ENCODE results near the gene VARS1. TPM values are rescaled to one million over a fixed set of nuclear protein-coding genes. Genes with fewer than 3 reads are reported as not detected.
A peak's percentile ranks its signal among the peaks of the same experiment; 100 is the strongest.

VARS1 gene
- total and polyA plus RNA-seq, 2 experiments from 2014 or later, result 71.2 to 137 TPM

DNA sequence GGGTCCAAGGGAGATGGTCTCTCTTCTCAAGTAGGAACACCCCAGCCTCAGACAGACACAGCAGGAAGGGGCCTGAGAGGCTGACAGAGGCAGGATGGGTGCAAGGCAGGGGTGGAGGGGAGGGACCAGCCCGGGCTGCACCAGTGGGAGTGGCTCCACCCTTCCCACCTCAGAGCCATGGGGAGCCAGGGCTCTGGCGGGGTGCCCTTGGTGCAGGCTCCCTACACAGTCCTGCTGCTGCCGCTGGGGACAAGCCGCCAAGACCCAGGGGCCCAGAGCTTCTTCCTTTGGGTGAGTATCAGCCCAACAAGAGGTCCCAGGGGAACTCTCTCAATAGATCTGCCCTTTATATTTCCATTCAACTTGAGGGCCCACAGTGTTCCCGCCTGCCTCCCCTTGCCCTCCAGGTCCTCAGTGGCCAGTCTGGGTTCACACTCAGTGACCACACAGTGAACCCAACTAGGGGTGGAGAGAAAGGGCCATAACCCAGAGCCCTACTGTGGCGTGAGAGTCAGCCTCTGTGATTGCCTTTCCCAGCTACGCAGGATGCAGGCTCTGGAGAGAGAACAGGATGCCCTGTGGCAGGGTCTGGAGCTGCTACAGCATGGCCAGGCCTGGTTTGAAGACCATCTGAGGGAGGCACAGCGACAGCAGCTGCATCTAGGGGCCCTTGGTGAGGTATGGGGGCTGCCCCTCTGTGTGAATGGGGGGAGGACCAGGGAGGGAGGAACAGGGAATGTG is 32.5 kb downstream of the VARS1 start (continued):
- TF ChIP-seq, protein P1, sequence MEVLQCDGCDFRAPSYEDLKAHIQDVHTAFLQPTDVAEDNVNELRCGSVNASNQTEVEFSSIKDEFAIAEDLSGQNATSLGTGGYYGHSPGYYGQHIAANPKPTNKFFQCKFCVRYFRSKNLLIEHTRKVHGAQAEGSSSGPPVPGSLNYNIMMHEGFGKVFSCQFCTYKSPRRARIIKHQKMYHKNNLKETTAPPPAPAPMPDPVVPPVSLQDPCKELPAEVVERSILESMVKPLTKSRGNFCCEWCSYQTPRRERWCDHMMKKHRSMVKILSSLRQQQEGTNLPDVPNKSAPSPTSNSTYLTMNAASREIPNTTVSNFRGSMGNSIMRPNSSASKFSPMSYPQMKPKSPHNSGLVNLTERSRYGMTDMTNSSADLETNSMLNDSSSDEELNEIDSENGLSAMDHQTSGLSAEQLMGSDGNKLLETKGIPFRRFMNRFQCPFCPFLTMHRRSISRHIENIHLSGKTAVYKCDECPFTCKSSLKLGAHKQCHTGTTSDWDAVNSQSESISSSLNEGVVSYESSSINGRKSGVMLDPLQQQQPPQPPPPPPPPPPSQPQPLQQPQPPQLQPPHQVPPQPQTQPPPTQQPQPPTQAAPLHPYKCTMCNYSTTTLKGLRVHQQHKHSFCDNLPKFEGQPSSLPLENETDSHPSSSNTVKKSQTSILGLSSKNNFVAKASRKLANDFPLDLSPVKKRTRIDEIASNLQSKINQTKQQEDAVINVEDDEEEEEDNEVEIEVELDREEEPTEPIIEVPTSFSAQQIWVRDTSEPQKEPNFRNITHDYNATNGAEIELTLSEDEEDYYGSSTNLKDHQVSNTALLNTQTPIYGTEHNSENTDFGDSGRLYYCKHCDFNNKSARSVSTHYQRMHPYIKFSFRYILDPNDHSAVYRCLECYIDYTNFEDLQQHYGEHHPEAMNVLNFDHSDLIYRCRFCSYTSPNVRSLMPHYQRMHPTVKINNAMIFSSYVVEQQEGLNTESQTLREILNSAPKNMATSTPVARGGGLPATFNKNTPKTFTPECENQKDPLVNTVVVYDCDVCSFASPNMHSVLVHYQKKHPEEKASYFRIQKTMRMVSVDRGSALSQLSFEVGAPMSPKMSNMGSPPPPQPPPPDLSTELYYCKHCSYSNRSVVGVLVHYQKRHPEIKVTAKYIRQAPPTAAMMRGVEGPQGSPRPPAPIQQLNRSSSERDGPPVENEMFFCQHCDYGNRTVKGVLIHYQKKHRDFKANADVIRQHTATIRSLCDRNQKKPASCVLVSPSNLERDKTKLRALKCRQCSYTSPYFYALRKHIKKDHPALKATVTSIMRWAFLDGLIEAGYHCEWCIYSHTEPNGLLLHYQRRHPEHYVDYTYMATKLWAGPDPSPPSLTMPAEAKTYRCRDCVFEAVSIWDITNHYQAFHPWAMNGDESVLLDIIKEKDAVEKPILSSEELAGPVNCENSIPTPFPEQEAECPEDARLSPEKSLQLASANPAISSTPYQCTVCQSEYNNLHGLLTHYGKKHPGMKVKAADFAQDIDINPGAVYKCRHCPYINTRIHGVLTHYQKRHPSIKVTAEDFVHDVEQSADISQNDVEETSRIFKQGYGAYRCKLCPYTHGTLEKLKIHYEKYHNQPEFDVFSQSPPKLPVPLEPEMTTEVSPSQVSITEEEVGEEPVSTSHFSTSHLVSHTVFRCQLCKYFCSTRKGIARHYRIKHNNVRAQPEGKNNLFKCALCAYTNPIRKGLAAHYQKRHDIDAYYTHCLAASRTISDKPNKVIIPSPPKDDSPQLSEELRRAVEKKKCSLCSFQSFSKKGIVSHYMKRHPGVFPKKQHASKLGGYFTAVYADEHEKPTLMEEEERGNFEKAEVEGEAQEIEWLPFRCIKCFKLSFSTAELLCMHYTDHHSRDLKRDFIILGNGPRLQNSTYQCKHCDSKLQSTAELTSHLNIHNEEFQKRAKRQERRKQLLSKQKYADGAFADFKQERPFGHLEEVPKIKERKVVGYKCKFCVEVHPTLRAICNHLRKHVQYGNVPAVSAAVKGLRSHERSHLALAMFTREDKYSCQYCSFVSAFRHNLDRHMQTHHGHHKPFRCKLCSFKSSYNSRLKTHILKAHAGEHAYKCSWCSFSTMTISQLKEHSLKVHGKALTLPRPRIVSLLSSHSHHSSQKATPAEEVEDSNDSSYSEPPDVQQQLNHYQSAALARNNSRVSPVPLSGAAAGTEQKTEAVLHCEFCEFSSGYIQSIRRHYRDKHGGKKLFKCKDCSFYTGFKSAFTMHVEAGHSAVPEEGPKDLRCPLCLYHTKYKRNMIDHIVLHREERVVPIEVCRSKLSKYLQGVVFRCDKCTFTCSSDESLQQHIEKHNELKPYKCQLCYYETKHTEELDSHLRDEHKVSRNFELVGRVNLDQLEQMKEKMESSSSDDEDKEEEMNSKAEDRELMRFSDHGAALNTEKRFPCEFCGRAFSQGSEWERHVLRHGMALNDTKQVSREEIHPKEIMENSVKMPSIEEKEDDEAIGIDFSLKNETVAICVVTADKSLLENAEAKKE (CRISPR knock-in tag; IDR thresholded peaks at IDR 0.05), result no peak
- TF ChIP-seq ZNF331 (CRISPR knock-in tag; IDR thresholded peaks at IDR 0.05; ENCODE audit: low read depth) (no peak), ZNF114 (CRISPR knock-in tag; IDR thresholded peaks at IDR 0.05) (no peak), POLR2AphosphoS5 (IDR thresholded peaks at IDR 0.05; ENCODE audit: low read depth) (no peak)
- TF ChIP-seq, protein P2, sequence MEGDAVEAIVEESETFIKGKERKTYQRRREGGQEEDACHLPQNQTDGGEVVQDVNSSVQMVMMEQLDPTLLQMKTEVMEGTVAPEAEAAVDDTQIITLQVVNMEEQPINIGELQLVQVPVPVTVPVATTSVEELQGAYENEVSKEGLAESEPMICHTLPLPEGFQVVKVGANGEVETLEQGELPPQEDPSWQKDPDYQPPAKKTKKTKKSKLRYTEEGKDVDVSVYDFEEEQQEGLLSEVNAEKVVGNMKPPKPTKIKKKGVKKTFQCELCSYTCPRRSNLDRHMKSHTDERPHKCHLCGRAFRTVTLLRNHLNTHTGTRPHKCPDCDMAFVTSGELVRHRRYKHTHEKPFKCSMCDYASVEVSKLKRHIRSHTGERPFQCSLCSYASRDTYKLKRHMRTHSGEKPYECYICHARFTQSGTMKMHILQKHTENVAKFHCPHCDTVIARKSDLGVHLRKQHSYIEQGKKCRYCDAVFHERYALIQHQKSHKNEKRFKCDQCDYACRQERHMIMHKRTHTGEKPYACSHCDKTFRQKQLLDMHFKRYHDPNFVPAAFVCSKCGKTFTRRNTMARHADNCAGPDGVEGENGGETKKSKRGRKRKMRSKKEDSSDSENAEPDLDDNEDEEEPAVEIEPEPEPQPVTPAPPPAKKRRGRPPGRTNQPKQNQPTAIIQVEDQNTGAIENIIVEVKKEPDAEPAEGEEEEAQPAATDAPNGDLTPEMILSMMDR (conservative IDR thresholded peaks at IDR 0.05; ENCODE audit: low read depth in 2 of 2), result no peak

DNA sequence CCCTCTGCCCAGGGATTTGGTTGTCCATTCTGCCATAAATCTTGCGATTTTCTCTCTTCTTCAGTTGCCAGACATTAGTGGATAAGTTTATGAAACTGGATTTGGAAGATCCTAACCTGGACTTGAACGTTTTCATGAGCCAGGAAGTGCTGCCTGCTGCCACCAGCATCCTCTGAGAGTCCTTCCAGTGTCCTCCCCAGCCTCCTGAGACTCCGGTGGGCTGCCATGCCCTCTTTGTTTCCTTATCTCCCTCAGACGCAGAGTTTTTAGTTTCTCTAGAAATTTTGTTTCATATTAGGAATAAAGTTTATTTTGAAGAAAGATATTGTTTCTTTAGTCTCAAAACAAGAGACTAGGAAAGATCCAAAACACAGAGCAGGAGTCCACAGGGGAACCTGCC is 33.2 kb downstream of the VARS1 start, which contains the start of gene SAPCD1:
TSS of gene SAPCD1 (plus strand) at position 301 of the 400 bp plus-strand sequence. CDS start 399 bp downstream, outside the sequence.
- Histone ChIP-seq H3K4me1 (ENCODE audit: insufficient read depth) (peaks cover 14% of the 10 kb centered on the region), H3K4me2 (no peak within 1 kb of the TSS), H2AFZ (no peak within 1 kb of the TSS), H3K36me3 (ENCODE audit: insufficient read depth) (no peaks in the 10 kb centered on the region), H3K79me2 (replicated peaks; ENCODE audit: insufficient read depth) (no peaks in the 10 kb centered on the region), H3K27ac (ENCODE audit: low read depth) (no peak within 1 kb of the TSS), H3F3A (replicated peaks; ENCODE audit: low read depth) (0 out of 2 replicates have a peak, but pooled peaks cover 2% of the 10 kb centered on the region), H3K4me3 (no peak within 1 kb of the TSS), H4K20me1 (replicated peaks; ENCODE audit: insufficient read depth) (no peaks in the 10 kb centered on the region), H3K9me2 (ENCODE audit: insufficient read depth) (no peaks in the 10 kb centered on the region), H3K27me3 (ENCODE audit: insufficient read depth) (no peaks in the 10 kb centered on the region)
- peaks cover 7% of the 10 kb centered on the region for H3K27me3 Mint-ChIP-seq (ENCODE audit: insufficient read depth, low read depth, poor library complexity)
- TF ChIP-seq POLR2AphosphoS5 (IDR thresholded peaks at IDR 0.05; ENCODE audit: low read depth) (no peak), CREB1 (CRISPR knock-in tag; IDR thresholded peaks at IDR 0.05; ENCODE audit: low read depth) (no peak), EZH2 (IDR thresholded peaks at IDR 0.05; ENCODE audit: low read depth, unreplicated experiment) (no peak)
- TF ChIP-seq, protein P3, sequence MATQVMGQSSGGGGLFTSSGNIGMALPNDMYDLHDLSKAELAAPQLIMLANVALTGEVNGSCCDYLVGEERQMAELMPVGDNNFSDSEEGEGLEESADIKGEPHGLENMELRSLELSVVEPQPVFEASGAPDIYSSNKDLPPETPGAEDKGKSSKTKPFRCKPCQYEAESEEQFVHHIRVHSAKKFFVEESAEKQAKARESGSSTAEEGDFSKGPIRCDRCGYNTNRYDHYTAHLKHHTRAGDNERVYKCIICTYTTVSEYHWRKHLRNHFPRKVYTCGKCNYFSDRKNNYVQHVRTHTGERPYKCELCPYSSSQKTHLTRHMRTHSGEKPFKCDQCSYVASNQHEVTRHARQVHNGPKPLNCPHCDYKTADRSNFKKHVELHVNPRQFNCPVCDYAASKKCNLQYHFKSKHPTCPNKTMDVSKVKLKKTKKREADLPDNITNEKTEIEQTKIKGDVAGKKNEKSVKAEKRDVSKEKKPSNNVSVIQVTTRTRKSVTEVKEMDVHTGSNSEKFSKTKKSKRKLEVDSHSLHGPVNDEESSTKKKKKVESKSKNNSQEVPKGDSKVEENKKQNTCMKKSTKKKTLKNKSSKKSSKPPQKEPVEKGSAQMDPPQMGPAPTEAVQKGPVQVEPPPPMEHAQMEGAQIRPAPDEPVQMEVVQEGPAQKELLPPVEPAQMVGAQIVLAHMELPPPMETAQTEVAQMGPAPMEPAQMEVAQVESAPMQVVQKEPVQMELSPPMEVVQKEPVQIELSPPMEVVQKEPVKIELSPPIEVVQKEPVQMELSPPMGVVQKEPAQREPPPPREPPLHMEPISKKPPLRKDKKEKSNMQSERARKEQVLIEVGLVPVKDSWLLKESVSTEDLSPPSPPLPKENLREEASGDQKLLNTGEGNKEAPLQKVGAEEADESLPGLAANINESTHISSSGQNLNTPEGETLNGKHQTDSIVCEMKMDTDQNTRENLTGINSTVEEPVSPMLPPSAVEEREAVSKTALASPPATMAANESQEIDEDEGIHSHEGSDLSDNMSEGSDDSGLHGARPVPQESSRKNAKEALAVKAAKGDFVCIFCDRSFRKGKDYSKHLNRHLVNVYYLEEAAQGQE (IDR thresholded peaks at IDR 0.05; ENCODE audit: unreplicated experiment), result no peak
- ATAC-seq (no peak), DNase-seq (ENCODE audit: low spot score) (no peak)
- H3K4me1 Mint-ChIP-seq, result peaks cover 24% of the 10 kb centered on the region
- H3K36me3 Mint-ChIP-seq (ENCODE audit: low read depth), result peaks cover 22% of the 10 kb centered on the region
- H3K27ac Mint-ChIP-seq, result peak within 1 kb of the TSS; percentile 59; the same call in 1 of the 2 replicates
- H3K4me3 Mint-ChIP-seq, result peak within 1 kb of the TSS; percentile 2; the same call in 1 of the 3 replicates
- no peaks in the 10 kb centered on the region; the same call in 2 of the 3 replicates for H3K9me3 Mint-ChIP-seq

Data from GM23338 (cell line).